GM12878 (cell line): ENCODE measurements around the gene RNPS1. TPM values are rescaled to one million over a fixed set of nuclear protein-coding genes. Genes with fewer than 3 reads are reported as not detected.

ENCODE experiments used
- ATAC-seq: fragments of 200-7000 bp; cut with Tn5 transposase; 3 replicates; pipeline ENCODE4 v1.9.1; 2020; ENCODE audit warnings: mild to moderate bottlenecking, moderate library complexity
- BruUV-seq: library from RNA; stranded (reverse); fragments of 400-500 nt; replicated peaks from 2 replicates; lab custom pipeline; 2021; lab: Mats Ljungman, UMichigan
- CTCF ChIA-PET: fragments of 300-600 bp; sonication (Branson Sonifier 250); formaldehyde crosslinking; extraction: SDS; loops from one replicate; lab custom pipeline; 2021; ENCODE audit warnings: inconsistent platforms; lab: Yijun Ruan, JAX
- POLR2A ChIA-PET: fragments of 350-600 bp; formaldehyde crosslinking; extraction: SDS; loops from one replicate; lab custom pipeline; 2021; ENCODE audit warnings: inconsistent platforms; lab: Charles Lee
- RAD21 ChIA-PET: fragments of 300-600 bp; sonication (Branson Sonifier 250); formaldehyde crosslinking; loops from one replicate; lab custom pipeline; 2023; ENCODE audit warnings: antibody characterized with exemption; ENCODE audit not compliant: unreplicated experiment; lab: Charles Lee
- SMC1A ChIA-PET: fragments of 300-600 bp; sonication (Branson Sonifier 250); formaldehyde crosslinking; loops from one replicate; lab custom pipeline; 2023; ENCODE audit not compliant: unreplicated experiment, uncharacterized antibody; lab: Charles Lee
- DNase-seq: peaks from one replicate; pipeline ENCODE4 v3.0.0-alpha.2; 2011; ENCODE audit warnings: low read depth, low spot score
- FAIRE-seq: peaks from 3 replicates; lab custom pipeline; 2011; peaks lifted over from hg19 to GRCh38; lab: Jason Lieb, UNC
- H2AFZ ChIP-seq: 2 replicates; pipeline ENCODE4 v1.6.0; 2011; ENCODE audit warnings: low read depth, low read length, control low read depth; ENCODE audit not compliant: control insufficient read depth
- H3K27ac ChIP-seq: 2 replicates; pipeline ENCODE4 v1.5.1; 2011; ENCODE audit warnings: control low read depth; ENCODE audit not compliant: control insufficient read depth, insufficient read depth
- H3K27me3 ChIP-seq, 2 experiments: replicated peaks in 1 of 2; 2 replicates each; pipeline versions ENCODE4 v1.6.0 to v1.6.1; 2011; ENCODE audit warnings: low read length in 1 of 2; ENCODE audit not compliant: control insufficient read depth in 2 of 2, insufficient read depth in 2 of 2
- H3K36me3 ChIP-seq, 2 experiments: 2 replicates each; pipeline ENCODE4 v1.5.1; 2011; ENCODE audit warnings: low read length in 1 of 2; ENCODE audit not compliant: control insufficient read depth in 2 of 2, insufficient read depth in 2 of 2
- H3K4me1 ChIP-seq: 2 replicates; pipeline ENCODE4 v1.6.1; 2011; ENCODE audit warnings: mild to moderate bottlenecking, low read length, moderate library complexity, mixed read lengths; ENCODE audit not compliant: control insufficient read depth, insufficient read depth
- H3K4me2 ChIP-seq: 2 replicates; pipeline ENCODE4 v1.6.0; 2011; ENCODE audit warnings: control low read depth; ENCODE audit not compliant: control insufficient read depth, insufficient read depth
- H3K4me3 ChIP-seq: fragments of 200-600 bp; sonication (generic); 2 replicates; pipeline ENCODE4 v1.5.1; 2016
- H3K79me2 ChIP-seq: 2 replicates; pipeline ENCODE4 v1.6.0; 2011; ENCODE audit warnings: low read length; ENCODE audit not compliant: control insufficient read depth, insufficient read depth
- H3K9ac ChIP-seq: 2 replicates; pipeline ENCODE4 v1.8.0; 2011; ENCODE audit warnings: low read length, control low read depth, mixed read lengths; ENCODE audit not compliant: control insufficient read depth, insufficient read depth
- H3K9me3 ChIP-seq: replicated peaks from 3 replicates; pipeline ENCODE4 v1.5.1; 2011; ENCODE audit warnings: mild to moderate bottlenecking, low read length; ENCODE audit not compliant: control insufficient read depth, insufficient read depth
- H4K20me1 ChIP-seq: 2 replicates; pipeline ENCODE4 v1.6.0; 2011; ENCODE audit not compliant: control insufficient read depth, insufficient read depth
- BACH1 ChIP-seq: fragments of 450-650 bp; IDR thresholded peaks from 2 replicates; pipeline ENCODE4 v1.6.1; 2017; ENCODE audit warnings: mild to moderate bottlenecking, borderline replicate concordance
- CHD1 ChIP-seq: IDR thresholded peaks from 2 replicates; pipeline ENCODE4 v1.6.1; 2012; ENCODE audit warnings: low read depth, low read length, improper control_type of control experiment
- IRF3 ChIP-seq: fragments of 450-650 bp; IDR thresholded peaks from 2 replicates; pipeline ENCODE4 v1.6.1; 2014; ENCODE audit warnings: mild to moderate bottlenecking
- MEF2B ChIP-seq: fragments of 450-650 bp; IDR thresholded peaks from 2 replicates; pipeline ENCODE4 v1.6.1; 2018; ENCODE audit warnings: mild to moderate bottlenecking, moderate library complexity; ENCODE audit not compliant: partially characterized antibody, poor library complexity, severe bottlenecking
- MXI1 ChIP-seq: fragments of 150-350 bp; IDR thresholded peaks from 2 replicates; pipeline ENCODE4 v1.6.1; 2011; ENCODE audit warnings: low read depth, mild to moderate bottlenecking, inconsistent platforms, low read length, improper control_type of control experiment
- REST ChIP-seq: IDR thresholded peaks from 2 replicates; pipeline ENCODE4 v1.6.1; 2012; ENCODE audit warnings: mild to moderate bottlenecking, low read depth, low read length
- USF1 ChIP-seq: IDR thresholded peaks from 2 replicates; pipeline ENCODE4 v1.6.1; 2011; ENCODE audit warnings: borderline replicate concordance, low read depth, mild to moderate bottlenecking, moderate library complexity, mixed read lengths, low read length; ENCODE audit not compliant: insufficient read depth; ENCODE audit errors: extremely low read length
- YBX1 ChIP-seq: fragments of 450-650 bp; IDR thresholded peaks from 2 replicates; pipeline ENCODE4 v1.6.1; 2016; ENCODE audit warnings: antibody characterized with exemption
- ZNF217 ChIP-seq: fragments of 450-650 bp; IDR thresholded peaks from 2 replicates; pipeline ENCODE4 v1.6.1; 2017; ENCODE audit warnings: antibody characterized with exemption, mild to moderate bottlenecking
- ZNF274 ChIP-seq: IDR thresholded peaks from one replicate; pipeline ENCODE4 v1.8.0; 2011; ENCODE audit not compliant: insufficient read length, insufficient read depth
- WGBS: methylation state at CpG from one replicate; pipeline ENCODE4 v1.1.6; 2016; ENCODE audit warnings: low lambda C conversion rate; ENCODE audit not compliant: insufficient replicate concordance, insufficient coverage; ENCODE audit errors: missing lambda C conversion rate; 5-methylcytosine and 5-hydroxymethylcytosine counted together
- in situ Hi-C: fragments of 300-500 bp; cut with MboI; formaldehyde crosslinking; loops from 9 replicates; pipeline ENCODE4 v1.14.3; 2018; ENCODE audit warnings: mixed read lengths
- intact Hi-C: fragments of 100-400 bp; cut with micrococcal nuclease; formaldehyde crosslinking; loops from one replicate; pipeline ENCODE4 v1.14.2; 2022; ENCODE audit not compliant: unreplicated experiment
- polyA plus RNA-seq, 11 experiments: library from polyadenylated mRNA; depleted of rRNA in 4 of 11; unstranded in 6 of 11; stranded (reverse) in 5 of 11; fragments of >200 nt; fragmentation: Nextera tagmentation in 4 of 11; fragmentation: Illumina TruSeq in 1 of 11; extraction: Ambion mirVana in 4 of 11; extraction: Trizol in 1 of 11; gene quantifications; 1 replicate in 1 of 11; 2 replicates in 10 of 11; pipeline versions ENCODE4 v1.2.1 to v1.2.3, GENCODE V29; 2011 to 2016; ENCODE audit warnings: inconsistent platforms in 2 of 11, missing spikeins in 2 of 11, low read depth in 1 of 11
- total RNA-seq, 4 experiments: library from RNA; depleted of rRNA in 3 of 4; stranded (reverse); fragments of >200 nt in 3 of 4; fragmentation: Illumina TruSeq in 1 of 4; extraction: Trizol in 1 of 4; gene quantifications; 2 replicates each; pipeline versions ENCODE4 v1.2.1 to v1.2.3, GENCODE V29; 2013 to 2021

Gene RNPS1
- total and polyA plus RNA-seq, 10 of the 15 experiments (the other 5 are each of a cell fraction or from before 2014, with no cell fraction given): 38.2 to 359 (median 188) TPM

GRCh38 chr16:2243031-2243528 lies 24.8 kb downstream of the RNPS1 start:
- no peak overlapping the region for H3K4me2 ChIP-seq
- H2AFZ ChIP-seq: no peak overlapping the region
- H3K9me3 ChIP-seq: no peaks in the 10 kb centered on the region
- no peak overlapping the region for H3K4me3 ChIP-seq
- H3K27me3 ChIP-seq: no peaks in the 10 kb centered on the region
- ChIA-PET RAD21 (interaction anchor here (1.0 kb wide), 1 partner anchor 118 kb away, joined by 3 read pairs; no protein-coding TSS in a partner anchor), CTCF (no interaction called here), POLR2A (no interaction called here), SMC1A (no interaction called here)
- no peak overlapping the region for H3K27ac ChIP-seq
- DNase-seq (no peak), FAIRE-seq (no peak), ATAC-seq (no peak)
- intact Hi-C loops: no loop called here
- H3K9ac ChIP-seq: no peak overlapping the region
- no peaks in the 10 kb centered on the region for H4K20me1 ChIP-seq
- in situ Hi-C loops: no loop called here
- H3K36me3 ChIP-seq: peaks cover 0 to 22% of the 10 kb centered on the region in 2 experiments; a peak in 2 of 4 replicates
- TF ChIP-seq ZNF274 (no peak), MXI1 (no peak), MEF2B (no peak), REST (no peak), ZNF217 (no peak), BACH1 (no peak), YBX1 (no peak), USF1 (no peak), CHD1 (no peak), IRF3 (no peak)
- BruUV-seq: no TSS peak
- no peaks in the 10 kb centered on the region for H3K79me2 ChIP-seq
- 94% methylated on average over 19 of the region's 19 CpGs for WGBS
- no peaks in the 10 kb centered on the region for H3K4me1 ChIP-seq
